AG10803 (cell line): ENCODE data around the gene TICAM1.

Source experiments
- DNase-seq: peaks from one replicate; pipeline ENCODE4 v3.0.0; 2010; ENCODE audit warnings: low read depth
- H3K4me3 ChIP-seq: 2 replicates; pipeline ENCODE4 v1.5.1; 2011; ENCODE audit warnings: mild to moderate bottlenecking, low read length, control low read depth
- TF ChIP-seq, protein P1 (sequence below): conservative IDR thresholded peaks from 2 replicates; pipeline ENCODE4 v1.5.1; 2011; ENCODE audit warnings: mild to moderate bottlenecking, low read length, control low read depth, inconsistent platforms

Gene TICAM1

DNA sequence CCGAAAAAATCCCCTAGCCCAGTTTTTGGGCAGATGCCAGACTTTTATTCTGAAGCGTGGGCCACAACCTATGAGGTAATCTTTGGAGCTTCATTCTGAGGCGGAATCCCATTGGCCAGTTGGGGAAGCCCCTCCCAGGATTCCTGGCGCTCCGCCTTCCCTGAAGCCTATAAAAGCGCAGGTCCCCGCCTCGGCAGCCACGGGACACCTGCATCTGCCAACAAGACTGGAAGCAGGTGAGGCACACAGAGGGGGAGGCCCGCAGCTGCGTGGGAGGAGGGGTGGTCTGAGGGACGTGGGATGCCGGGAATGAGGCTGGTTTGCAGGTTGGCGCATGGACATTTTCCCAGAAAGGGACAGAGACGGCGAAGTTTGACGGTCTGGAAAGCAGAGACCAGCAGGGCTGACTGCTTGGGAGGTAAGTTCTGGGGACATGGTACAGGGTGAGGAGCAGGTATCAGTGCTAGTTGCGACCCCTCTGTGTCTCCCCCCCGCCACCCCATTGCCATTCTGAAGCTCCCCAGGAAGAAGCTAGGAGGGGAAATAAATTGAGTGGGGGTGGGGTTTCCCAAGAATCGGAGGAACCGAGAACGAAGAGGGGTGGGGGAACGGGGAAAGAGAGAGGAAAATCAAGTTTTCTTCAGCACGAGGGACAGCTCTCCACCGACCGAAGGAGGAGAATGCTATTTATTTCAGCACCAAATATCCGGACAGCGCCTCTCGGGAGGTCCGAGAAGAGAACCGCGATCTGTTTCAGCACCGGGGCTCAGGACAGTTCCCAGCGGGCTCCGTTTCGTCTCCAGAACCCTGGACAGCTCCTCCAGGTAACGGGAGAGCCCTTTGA, 62.4 kb downstream of the TICAM1 start:
- TF ChIP-seq, protein P1, sequence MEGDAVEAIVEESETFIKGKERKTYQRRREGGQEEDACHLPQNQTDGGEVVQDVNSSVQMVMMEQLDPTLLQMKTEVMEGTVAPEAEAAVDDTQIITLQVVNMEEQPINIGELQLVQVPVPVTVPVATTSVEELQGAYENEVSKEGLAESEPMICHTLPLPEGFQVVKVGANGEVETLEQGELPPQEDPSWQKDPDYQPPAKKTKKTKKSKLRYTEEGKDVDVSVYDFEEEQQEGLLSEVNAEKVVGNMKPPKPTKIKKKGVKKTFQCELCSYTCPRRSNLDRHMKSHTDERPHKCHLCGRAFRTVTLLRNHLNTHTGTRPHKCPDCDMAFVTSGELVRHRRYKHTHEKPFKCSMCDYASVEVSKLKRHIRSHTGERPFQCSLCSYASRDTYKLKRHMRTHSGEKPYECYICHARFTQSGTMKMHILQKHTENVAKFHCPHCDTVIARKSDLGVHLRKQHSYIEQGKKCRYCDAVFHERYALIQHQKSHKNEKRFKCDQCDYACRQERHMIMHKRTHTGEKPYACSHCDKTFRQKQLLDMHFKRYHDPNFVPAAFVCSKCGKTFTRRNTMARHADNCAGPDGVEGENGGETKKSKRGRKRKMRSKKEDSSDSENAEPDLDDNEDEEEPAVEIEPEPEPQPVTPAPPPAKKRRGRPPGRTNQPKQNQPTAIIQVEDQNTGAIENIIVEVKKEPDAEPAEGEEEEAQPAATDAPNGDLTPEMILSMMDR: no peak
- DNase-seq: peak; percentile 76
- no peak overlapping the region for H3K4me3 ChIP-seq
